Smooth muscle cell of the brain vasculature (primary cell): ENCODE results near the gene EGF.
"Not testable (repeated sequence)": the region's sequence is repeated elsewhere in the genome, so short reads cannot be mapped to it uniquely, and the experiment has no call there.

Experiments
- DNase-seq: peaks from one replicate; pipeline ENCODE4 v3.0.0-alpha.2; 2012; ENCODE audit warnings: low read depth, low spot score

EGF gene

GRCh38 chr4:109912706-109913595 is at the start of gene EGF:
EGF (plus strand) TSS chr4:109912883; CDS start chr4:109913336, 453 bp downstream.
- DNase-seq: no peak

- no peak for DNase-seq
Observed at GRCh38 chr4:109864134-109864533, 48.5 kb upstream of the EGF start.

GRCh38 chr4:109870061-109870460 is 42.6 kb upstream of the EGF start:
- DNase-seq: no peak

- DNase-seq: no peak
Observed at GRCh38 chr4:109872065-109872464, 40.6 kb upstream of the EGF start.

GRCh38 chr4:109872950-109873656 is 39.6 kb upstream of the EGF start:
- DNase-seq: no peak

GRCh38 chr4:109873791-109874514 is 38.7 kb upstream of the EGF start:
- no peak for DNase-seq

GRCh38 chr4:109875106-109875505 is 37.6 kb upstream of the EGF start:
- DNase-seq: no peak

GRCh38 chr4:109875553-109875952 is 37.1 kb upstream of the EGF start:
- DNase-seq: not testable (repeated sequence)

GRCh38 chr4:109876634-109877265 is 35.9 kb upstream of the EGF start:
- no peak for DNase-seq

GRCh38 chr4:109877400-109877799 is 35.3 kb upstream of the EGF start:
- no peak for DNase-seq

- DNase-seq: no peak
Observed at GRCh38 chr4:109878355-109878754, 34.3 kb upstream of the EGF start.

- no peak for DNase-seq
Observed at GRCh38 chr4:109879081-109879480, 33.6 kb upstream of the EGF start.

- no peak for DNase-seq
Observed at GRCh38 chr4:109879636-109880314, 32.9 kb upstream of the EGF start.

GRCh38 chr4:109886303-109886702 is 26.4 kb upstream of the EGF start:
- DNase-seq: no peak

GRCh38 chr4:109887071-109887470 is 25.6 kb upstream of the EGF start:
- DNase-seq: no peak

GRCh38 chr4:109890076-109890475 is 22.6 kb upstream of the EGF start:
- DNase-seq: no peak

GRCh38 chr4:109902559-109903251 is 10.0 kb upstream of the EGF start:
- no peak for DNase-seq

GRCh38 chr4:109908731-109909130 is 4.0 kb upstream of the EGF start:
- DNase-seq: no peak

- no peak for DNase-seq
Observed at GRCh38 chr4:109910256-109910655, 2.4 kb upstream of the EGF start.

- no peak for DNase-seq
Observed at GRCh38 chr4:109913596-109914241, 1.0 kb downstream of the EGF start.
